ENCODE results near the gene PCP2.
"Not testable (repeated sequence)": the region's sequence is repeated elsewhere in the genome, so short reads cannot be mapped to it uniquely, and the experiment has no call there.

PCP2 gene

DNA sequence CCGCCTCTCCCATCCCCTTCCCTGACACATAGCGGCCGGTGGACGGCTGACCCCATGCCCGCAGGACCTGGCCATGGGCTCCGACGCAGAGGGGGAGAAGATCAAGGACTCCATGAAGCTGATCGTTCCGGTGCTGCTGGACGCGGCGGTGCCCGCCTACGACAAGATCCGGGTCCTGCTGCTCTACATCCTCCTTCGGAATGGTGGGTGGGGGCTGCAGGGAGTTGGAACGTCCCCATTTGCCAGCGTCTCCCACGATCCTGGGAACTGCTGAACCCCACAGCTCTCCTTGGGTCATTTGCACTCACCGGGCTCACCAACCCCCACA is 11.0 kb upstream of the PCP2 start:
- Histone ChIP-seq H2AK5ac (ENCODE audit: low read length, severe bottlenecking) (no peak overlapping the region), H3K18ac (ENCODE audit: low read depth in 1 of 2, low read length in 2 of 2) (no peak overlapping the region), H3K4me1 (ENCODE audit: control insufficient read depth, insufficient read depth, low read depth, low read length) (peaks cover 7% of the 10 kb centered on the region), H2BK12ac (ENCODE audit: low read length in 2 of 2) (no peak overlapping the region), H4K8ac (ENCODE audit: low read length) (no peak overlapping the region), H2AFZ (ENCODE audit: low read depth, low read length) (no peak overlapping the region), H3K36me3 (ENCODE audit: control insufficient read depth in 1 of 2, insufficient read depth in 2 of 2, low read depth in 1 of 2, low read length in 2 of 2) (peaks cover 0 to 73% of the 10 kb centered on the region in 2 experiments), H2BK15ac (ENCODE audit: low read depth, poor library complexity, severe bottlenecking) (no peak overlapping the region), H3K27ac (ENCODE audit: low read length, poor library complexity, severe bottlenecking) (no peak overlapping the region), H3K27me3 (ENCODE audit: control insufficient read depth in 1 of 2, insufficient read depth in 1 of 2, low read length in 2 of 2) (peaks cover 0 to 22% of the 10 kb centered on the region in 2 experiments), H3K9ac (ENCODE audit: low read length) (no peak overlapping the region), H3K9me3 (ENCODE audit: control insufficient read depth, low read length) (no peaks in the 10 kb centered on the region), H3K79me1 (replicated peaks; ENCODE audit: low read length, poor library complexity, severe bottlenecking) (peaks cover 5% of the 10 kb centered on the region), H3K23ac (ENCODE audit: low read length in 2 of 2) (no peak overlapping the region), H3K14ac (ENCODE audit: low read length in 2 of 2) (no peak overlapping the region), H4K91ac (ENCODE audit: low read length) (no peak overlapping the region), H2BK5ac (ENCODE audit: low read depth, low read length, poor library complexity, severe bottlenecking) (no peak overlapping the region), H3K4ac (ENCODE audit: low read depth in 1 of 2, low read length in 2 of 2) (no peak overlapping the region), H2BK120ac (ENCODE audit: low read depth, low read length) (no peak overlapping the region), H3K4me3 (ENCODE audit: insufficient read depth in 1 of 2, low read depth in 1 of 2, low read length in 2 of 2) (no peak overlapping the region), H3K4me2 (ENCODE audit: low read length, poor library complexity, severe bottlenecking) (no peak overlapping the region)
- DNase-seq: no peak
- 97% methylated on average over 18 of the region's 20 CpGs for WGBS

DNA sequence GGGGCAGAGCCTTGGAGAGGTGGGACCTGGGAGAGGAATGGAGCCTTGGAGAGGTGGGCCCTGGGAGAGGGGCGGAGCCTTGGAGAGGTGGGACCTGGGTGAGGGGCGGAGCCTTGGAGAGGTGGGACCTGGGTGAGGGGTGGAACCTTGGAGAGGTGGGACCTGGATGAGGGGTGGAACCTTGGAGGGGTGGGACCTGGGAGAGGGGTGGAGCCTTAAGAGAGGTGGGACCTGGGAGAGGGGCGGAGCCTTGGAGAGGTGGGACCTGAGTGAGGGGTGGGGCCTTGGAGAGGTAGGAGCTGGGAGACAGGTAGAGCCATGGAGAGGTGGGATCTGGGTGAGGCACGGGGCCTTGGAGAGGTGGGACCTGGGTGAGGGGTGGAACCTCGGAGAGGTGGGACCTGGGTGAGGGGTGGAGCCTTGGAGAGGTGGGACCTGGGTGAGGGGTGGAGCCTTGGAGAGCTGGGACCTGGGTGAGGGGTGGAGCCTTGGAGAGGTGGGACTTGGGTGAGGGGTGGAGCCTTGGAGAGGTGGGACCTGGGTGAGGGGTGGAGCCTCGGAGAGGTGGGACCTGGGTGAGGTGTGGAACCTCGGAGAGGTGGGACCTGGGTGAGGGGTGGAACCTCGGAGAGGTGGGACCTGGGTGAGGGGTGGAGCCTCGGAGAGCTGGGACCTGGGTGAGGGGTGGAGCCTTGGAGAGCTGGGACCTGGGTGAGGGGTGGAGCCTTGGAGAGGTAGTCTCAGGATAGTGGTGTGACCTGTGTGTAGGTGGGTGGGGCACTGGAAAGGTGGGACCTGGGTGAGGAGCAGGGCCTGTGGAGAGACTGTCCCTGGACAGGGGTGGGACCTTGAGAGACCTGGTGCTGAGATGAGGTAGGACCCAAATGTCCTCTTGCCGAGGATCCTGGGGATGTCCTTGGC is 10.4 kb upstream of the PCP2 start:
- H3K4me1 ChIP-seq (ENCODE audit: control insufficient read depth, insufficient read depth, low read depth, low read length); H3K18ac ChIP-seq (ENCODE audit: low read depth in 1 of 2, low read length in 2 of 2); H3K27ac ChIP-seq (ENCODE audit: low read length, poor library complexity, severe bottlenecking); H3K4ac ChIP-seq (ENCODE audit: low read depth in 1 of 2, low read length in 2 of 2); H4K8ac ChIP-seq (ENCODE audit: low read length); H2BK5ac ChIP-seq (ENCODE audit: low read depth, low read length, poor library complexity, severe bottlenecking); H2BK120ac ChIP-seq (ENCODE audit: low read depth, low read length); H2BK15ac ChIP-seq (ENCODE audit: low read depth, poor library complexity, severe bottlenecking); H3K79me1 ChIP-seq (replicated peaks; ENCODE audit: low read length, poor library complexity, severe bottlenecking); H3K14ac ChIP-seq (ENCODE audit: low read length in 2 of 2); H3K9ac ChIP-seq (ENCODE audit: low read length); H3K9me3 ChIP-seq (ENCODE audit: control insufficient read depth, low read length); H2AFZ ChIP-seq (ENCODE audit: low read depth, low read length); H3K23ac ChIP-seq (ENCODE audit: low read length in 2 of 2); H3K4me2 ChIP-seq (ENCODE audit: low read length, poor library complexity, severe bottlenecking); H3K4me3 ChIP-seq (ENCODE audit: insufficient read depth in 1 of 2, low read depth in 1 of 2, low read length in 2 of 2); H2BK12ac ChIP-seq (ENCODE audit: low read length in 2 of 2); H2AK5ac ChIP-seq (ENCODE audit: low read length, severe bottlenecking); DNase-seq; H4K91ac ChIP-seq (ENCODE audit: low read length): not testable (repeated sequence)
- Histone ChIP-seq H3K36me3 (ENCODE audit: control insufficient read depth in 1 of 2, insufficient read depth in 2 of 2, low read depth in 1 of 2, low read length in 2 of 2) (peaks cover 0 to 78% of the 10 kb centered on the region in 2 experiments), H3K27me3 (ENCODE audit: control insufficient read depth in 1 of 2, insufficient read depth in 1 of 2, low read length in 2 of 2) (peaks cover 0 to 25% of the 10 kb centered on the region in 2 experiments)
- 72% methylated on average over 10 of the region's 10 CpGs for WGBS

DNA sequence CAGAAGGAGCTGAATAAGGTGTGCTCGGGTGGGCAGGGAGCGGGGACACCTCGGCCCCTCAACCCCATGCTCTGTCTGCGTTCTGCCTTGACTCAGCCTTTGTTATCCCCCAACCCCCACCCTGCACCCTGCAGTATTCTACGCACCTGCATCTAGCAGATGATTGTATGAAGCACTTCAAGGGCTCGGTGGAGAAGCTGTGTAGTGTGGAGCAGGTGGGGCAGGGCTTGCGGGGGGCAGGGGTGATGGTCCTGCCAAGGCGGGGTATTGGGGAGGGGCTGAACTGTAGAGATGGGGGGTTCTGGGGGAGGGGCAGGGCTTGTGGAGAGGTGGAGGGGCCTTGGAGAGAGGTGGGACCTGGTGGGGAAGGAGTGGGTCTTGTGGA is 9.5 kb upstream of the PCP2 start:
- H3K79me1 ChIP-seq (replicated peaks; ENCODE audit: low read length, poor library complexity, severe bottlenecking): peaks cover 5% of the 10 kb centered on the region
- H4K8ac ChIP-seq (ENCODE audit: low read length): no peak overlapping the region
- H3K36me3 ChIP-seq (ENCODE audit: control insufficient read depth in 1 of 2, insufficient read depth in 2 of 2, low read depth in 1 of 2, low read length in 2 of 2): peaks cover 0 to 78% of the 10 kb centered on the region in 2 experiments
- no peak overlapping the region for H4K91ac ChIP-seq (ENCODE audit: low read length)
- no peak overlapping the region for H2AFZ ChIP-seq (ENCODE audit: low read depth, low read length)
- no peak overlapping the region for H2AK5ac ChIP-seq (ENCODE audit: low read length, severe bottlenecking)
- no peak overlapping the region for H3K23ac ChIP-seq (ENCODE audit: low read length in 2 of 2)
- H3K14ac ChIP-seq (ENCODE audit: low read length in 2 of 2): no peak overlapping the region
- no peak overlapping the region for H2BK15ac ChIP-seq (ENCODE audit: low read depth, poor library complexity, severe bottlenecking)
- H3K27ac ChIP-seq (ENCODE audit: low read length, poor library complexity, severe bottlenecking): no peak overlapping the region
- H3K27me3 ChIP-seq (ENCODE audit: control insufficient read depth in 1 of 2, insufficient read depth in 1 of 2, low read length in 2 of 2): peaks cover 0 to 28% of the 10 kb centered on the region in 2 experiments
- no peak overlapping the region for H3K4me3 ChIP-seq (ENCODE audit: insufficient read depth in 1 of 2, low read depth in 1 of 2, low read length in 2 of 2)
- no peak overlapping the region for H2BK12ac ChIP-seq (ENCODE audit: low read length in 2 of 2)
- no peak overlapping the region for H3K4ac ChIP-seq (ENCODE audit: low read depth in 1 of 2, low read length in 2 of 2)
- no peak overlapping the region for H2BK120ac ChIP-seq (ENCODE audit: low read depth, low read length)
- H3K4me1 ChIP-seq (ENCODE audit: control insufficient read depth, insufficient read depth, low read depth, low read length): peaks cover 7% of the 10 kb centered on the region
- no peak overlapping the region for H3K18ac ChIP-seq (ENCODE audit: low read depth in 1 of 2, low read length in 2 of 2)
- WGBS: over 99% methylated on average over 7 of the region's 8 CpGs
- H2BK5ac ChIP-seq (ENCODE audit: low read depth, low read length, poor library complexity, severe bottlenecking): no peak overlapping the region
- no peak overlapping the region for H3K4me2 ChIP-seq (ENCODE audit: low read length, poor library complexity, severe bottlenecking)
- no peak for DNase-seq
- no peaks in the 10 kb centered on the region for H3K9me3 ChIP-seq (ENCODE audit: control insufficient read depth, low read length)
- no peak overlapping the region for H3K9ac ChIP-seq (ENCODE audit: low read length)

DNA sequence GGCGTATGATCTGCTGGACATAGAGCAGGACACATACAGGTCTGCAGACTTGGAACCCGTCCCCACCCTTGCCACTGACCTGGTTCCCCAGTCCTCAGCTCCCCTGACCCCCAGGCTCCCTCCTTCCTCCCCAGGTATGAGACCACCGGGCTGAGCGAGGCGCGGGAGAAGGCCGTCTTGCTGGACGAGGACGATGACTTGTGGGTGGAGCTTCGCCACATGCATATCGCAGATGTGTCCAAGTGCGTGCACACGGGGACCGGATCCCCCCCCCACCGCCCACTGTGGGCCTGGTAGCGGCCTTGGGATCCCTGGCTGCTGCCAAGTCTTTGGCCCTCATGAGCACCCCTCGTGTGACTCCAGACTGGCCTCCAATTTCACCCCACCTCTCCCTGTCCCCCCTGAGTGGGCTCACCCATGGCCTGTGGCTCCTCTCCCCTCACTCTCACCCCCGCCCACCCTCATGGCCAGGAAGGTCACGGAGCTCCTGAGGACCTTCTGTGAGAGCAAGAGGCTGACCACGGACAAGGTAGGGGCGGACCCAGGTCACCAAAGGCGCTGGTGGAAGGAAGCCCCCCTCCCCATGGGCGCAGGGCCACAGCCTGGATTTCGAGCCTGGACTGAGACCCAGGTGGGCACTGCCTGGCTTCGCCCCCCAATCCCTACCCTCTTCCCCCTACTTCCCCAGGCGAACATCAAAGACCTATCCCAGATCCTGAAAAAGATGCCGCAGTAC is 8.9 kb upstream of the PCP2 start:
- Histone ChIP-seq H3K36me3 (ENCODE audit: control insufficient read depth in 1 of 2, insufficient read depth in 2 of 2, low read depth in 1 of 2, low read length in 2 of 2) (peaks cover 0 to 72% of the 10 kb centered on the region in 2 experiments), H3K23ac (ENCODE audit: low read length in 2 of 2) (no peak overlapping the region), H2AFZ (ENCODE audit: low read depth, low read length) (no peak overlapping the region), H3K4ac (ENCODE audit: low read depth in 1 of 2, low read length in 2 of 2) (no peak overlapping the region), H3K4me2 (ENCODE audit: low read length, poor library complexity, severe bottlenecking) (no peak overlapping the region), H2BK15ac (ENCODE audit: low read depth, poor library complexity, severe bottlenecking) (no peak overlapping the region), H3K14ac (ENCODE audit: low read length in 2 of 2) (no peak overlapping the region), H3K4me3 (ENCODE audit: insufficient read depth in 1 of 2, low read depth in 1 of 2, low read length in 2 of 2) (no peak overlapping the region), H2BK120ac (ENCODE audit: low read depth, low read length) (no peak overlapping the region), H2AK5ac (ENCODE audit: low read length, severe bottlenecking) (no peak overlapping the region), H3K18ac (ENCODE audit: low read depth in 1 of 2, low read length in 2 of 2) (no peak overlapping the region), H2BK12ac (ENCODE audit: low read length in 2 of 2) (no peak overlapping the region), H3K9ac (ENCODE audit: low read length) (no peak overlapping the region), H3K27ac (ENCODE audit: low read length, poor library complexity, severe bottlenecking) (no peak overlapping the region), H3K9me3 (ENCODE audit: control insufficient read depth, low read length) (no peaks in the 10 kb centered on the region), H3K79me1 (replicated peaks; ENCODE audit: low read length, poor library complexity, severe bottlenecking) (peaks cover 7% of the 10 kb centered on the region), H4K91ac (ENCODE audit: low read length) (no peak overlapping the region), H3K27me3 (ENCODE audit: control insufficient read depth in 1 of 2, insufficient read depth in 1 of 2, low read length in 2 of 2) (peaks cover 0 to 33% of the 10 kb centered on the region in 2 experiments), H3K4me1 (ENCODE audit: control insufficient read depth, insufficient read depth, low read depth, low read length) (peaks cover 11% of the 10 kb centered on the region), H4K8ac (ENCODE audit: low read length) (no peak overlapping the region), H2BK5ac (ENCODE audit: low read depth, low read length, poor library complexity, severe bottlenecking) (no peak overlapping the region)
- no peak for DNase-seq
- 90% methylated on average over 27 of the region's 27 CpGs for WGBS

Data from mesenchymal stem cell (in vitro differentiated cells and primary cell).